Measurements from ENCODE around the gene ST7.
"Not testable (repeated sequence)": the region's sequence is repeated elsewhere in the genome, so short reads cannot be mapped to it uniquely, and the experiment has no call there.

The ST7 gene

DNA sequence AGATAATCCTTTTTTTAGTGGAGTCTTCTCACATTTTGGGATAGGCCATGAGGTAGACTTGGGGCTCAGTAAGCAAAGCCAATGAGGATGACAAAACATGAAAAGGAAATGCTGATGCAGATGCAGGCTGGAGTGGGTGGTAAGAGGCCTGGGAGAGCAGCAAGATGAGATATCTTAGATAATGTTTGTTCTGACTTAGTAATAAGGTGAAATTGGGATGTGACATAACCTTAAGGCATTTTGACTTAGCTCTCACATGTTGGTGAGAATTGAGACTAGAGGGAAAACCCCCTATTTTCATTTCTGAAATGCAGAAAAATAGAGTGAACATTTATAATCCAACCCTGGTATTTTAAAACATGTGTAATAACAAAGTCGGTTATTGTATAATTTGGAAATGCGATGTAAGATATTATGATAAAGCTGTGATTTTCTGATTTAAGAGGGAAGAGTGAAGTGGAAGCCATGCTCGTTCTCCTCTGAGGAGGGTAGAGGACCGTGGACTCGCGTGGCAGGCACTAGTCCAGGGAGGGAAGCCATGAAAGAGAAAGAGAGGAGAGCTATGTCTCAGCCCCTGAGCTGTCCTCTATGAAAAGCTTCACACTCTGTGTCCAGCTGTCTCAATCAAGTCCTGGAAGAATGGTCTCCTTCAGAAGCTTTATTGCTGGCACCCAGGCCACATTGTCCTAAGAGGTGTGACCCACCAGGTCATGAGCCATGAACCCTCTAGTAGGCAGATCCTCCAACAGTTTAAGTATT lies 57.3 kb downstream of the ST7 start:
- no peak for DNase-seq (ENCODE audit: low spot score)

DNA sequence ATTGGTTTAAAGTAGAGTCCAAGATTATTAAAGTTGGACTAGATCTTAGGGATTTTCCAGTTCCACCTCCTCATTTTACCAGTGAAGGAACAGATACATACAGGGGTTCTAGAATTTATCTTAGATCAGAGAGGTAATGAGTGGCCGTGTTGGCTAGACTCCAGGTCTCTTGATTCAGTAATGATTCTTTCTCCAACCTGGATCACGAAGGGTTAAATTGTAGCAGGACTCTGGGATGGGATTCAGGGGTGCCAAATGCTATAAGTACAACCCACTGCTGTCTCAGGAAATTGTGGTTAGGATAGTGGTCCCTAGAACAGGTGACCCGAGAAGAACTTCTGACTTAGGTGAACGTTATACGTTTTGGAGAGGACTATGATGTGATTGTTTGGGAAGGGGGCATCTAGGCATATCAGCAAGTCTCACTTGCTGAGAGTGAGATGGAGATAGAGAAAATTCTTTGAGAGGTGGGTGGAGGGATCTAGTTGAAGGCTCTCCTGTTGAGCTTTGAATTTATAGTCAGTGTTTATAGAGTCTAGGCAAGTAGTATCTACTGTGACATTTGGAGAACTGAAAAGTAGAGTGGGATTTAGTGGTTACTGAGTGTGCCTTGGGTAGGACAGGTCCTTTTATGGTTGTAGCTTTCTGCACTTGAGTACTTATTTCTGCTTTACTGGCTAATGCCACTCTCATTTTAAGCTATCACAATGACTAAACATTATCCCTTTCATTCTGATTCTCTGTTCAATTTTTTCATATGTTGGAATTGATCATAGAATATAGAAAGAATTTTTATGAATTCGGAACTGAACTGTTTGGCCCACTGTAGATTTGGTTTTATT lies 58.3 kb downstream of the ST7 start:
- no peak for DNase-seq (ENCODE audit: low spot score)

DNA sequence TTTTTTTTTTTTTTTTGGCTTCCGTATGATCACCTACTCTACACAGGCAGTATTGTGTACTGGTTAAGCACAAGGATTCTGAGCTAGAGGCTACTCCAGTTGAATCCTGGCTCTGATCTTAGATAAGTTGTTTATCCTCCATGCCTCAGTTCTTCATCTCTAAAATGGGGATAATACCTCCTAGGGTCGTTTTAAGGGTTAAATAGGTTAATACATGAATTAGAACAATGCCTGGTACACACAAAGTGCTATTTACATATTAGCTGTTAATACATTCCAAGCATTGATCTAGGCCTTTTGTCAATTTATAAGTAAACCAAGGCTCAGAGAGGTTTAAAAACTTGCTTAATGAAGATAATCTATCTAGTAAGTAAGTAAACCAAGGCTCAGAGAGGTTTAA lies 59.0 kb downstream of the ST7 start:
- DNase-seq (ENCODE audit: low spot score), result no peak

DNA sequence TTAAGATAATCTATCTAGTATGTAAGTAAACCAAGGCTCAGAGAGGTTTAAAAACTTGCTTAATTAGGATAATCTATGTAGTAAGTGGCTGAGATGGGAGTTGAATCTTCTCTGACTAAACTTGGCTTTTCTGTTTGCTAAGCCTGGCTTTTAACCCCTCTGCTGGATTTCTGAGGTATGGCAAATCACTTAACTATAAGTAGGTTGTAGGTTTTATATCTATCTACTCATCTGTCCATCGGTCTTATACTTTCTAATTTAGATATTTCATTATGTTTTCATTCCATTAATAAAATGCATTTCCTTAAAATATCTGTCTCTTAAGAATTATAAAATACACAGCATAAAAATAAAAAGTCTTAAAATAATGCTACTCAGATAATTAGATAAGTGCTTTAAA lies 59.4 kb downstream of the ST7 start:
- peak; percentile 33 for DNase-seq (ENCODE audit: low spot score)

DNA sequence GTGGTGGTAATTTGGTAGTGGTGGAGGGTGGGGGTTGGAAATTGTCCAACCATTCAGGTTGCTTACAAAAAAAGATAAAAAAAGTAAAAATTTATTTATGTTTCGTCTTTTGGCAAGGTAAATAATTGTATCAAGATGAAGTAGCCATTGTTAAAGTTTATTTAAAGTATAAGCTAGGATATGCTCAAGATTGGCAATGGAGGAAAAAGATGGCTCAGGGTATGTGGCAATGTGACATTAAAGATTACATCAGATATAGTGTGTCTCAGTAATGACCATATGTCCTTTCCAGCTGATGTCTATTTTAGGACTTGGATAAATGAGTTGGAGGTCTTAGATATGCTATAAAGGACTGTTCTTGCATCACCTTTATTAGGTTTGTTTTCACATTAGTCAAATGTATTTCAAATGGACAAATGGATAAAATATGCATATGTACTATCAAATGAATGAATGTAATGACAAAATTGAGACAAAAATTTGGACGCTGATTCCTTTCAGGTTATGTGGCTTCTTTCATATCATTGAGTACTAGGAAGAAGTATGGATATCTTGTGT lies 60.9 kb downstream of the ST7 start:
- DNase-seq (ENCODE audit: low spot score), result no peak

DNA sequence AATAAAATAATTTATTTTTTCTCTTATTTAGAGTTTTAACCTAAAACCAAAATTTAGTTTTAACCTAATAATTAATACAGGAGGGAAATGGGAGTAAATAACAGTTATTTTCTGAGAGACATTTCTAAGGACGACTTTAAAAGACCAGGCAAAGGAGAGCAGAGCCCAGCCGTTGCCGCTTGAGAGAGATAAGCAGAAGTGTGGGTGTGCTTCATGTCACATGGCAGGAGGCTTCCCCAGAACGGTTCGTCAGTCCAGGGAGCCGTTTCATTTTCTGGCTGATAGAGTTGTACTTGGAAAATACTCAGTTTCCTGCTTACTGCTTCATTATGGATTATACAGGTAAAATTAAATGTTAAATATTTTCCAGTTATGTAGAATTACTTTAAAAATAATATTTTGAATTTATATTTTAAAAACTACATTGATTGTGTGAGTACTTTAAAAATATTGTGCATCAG lies 61.4 kb downstream of the ST7 start:
- DNase-seq (ENCODE audit: low spot score), result peak; percentile 35

DNA sequence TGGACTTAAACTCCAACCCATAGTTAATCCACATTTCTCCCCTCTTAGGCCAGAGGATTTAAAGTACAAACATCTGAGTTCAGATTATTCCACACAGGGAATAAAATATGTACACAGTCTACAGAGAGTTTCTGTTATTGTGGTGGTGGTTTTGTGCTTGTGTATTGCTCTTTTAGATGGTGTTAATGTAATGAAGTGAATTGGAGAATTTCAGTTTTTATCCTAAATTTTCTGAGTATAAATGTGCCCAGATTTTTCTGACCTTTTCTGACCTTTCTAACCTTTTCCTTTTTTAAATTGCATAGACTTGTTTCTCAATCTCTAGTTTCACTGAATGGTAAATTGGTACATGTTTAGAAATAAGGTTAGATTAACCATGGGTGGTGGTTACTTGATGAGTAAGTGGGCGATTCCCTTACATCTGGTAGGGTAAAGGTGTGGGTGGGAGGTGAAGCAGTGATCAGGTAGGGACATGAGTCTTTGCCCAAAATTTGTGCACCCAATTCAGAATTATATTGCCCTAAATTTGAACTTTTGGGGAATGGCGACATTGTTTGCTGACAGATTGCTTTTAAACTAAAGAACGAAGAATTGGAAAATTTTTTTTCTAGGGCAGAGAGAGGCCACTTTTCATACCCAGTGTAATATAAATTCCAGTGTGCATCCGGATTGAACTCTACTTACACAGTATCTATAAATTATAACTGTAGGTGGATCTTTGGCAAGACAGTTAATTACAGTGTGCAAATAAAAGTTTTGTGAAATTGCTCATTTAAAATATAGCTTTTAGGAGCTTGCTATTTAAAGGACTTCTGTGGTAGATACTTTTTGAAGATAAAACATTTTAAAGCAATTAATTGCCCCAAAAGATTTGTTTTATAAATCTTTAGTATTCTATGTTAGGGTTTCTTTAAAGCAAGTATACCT lies 62.2 kb downstream of the ST7 start:
- no peak for DNase-seq (ENCODE audit: low spot score)

DNA sequence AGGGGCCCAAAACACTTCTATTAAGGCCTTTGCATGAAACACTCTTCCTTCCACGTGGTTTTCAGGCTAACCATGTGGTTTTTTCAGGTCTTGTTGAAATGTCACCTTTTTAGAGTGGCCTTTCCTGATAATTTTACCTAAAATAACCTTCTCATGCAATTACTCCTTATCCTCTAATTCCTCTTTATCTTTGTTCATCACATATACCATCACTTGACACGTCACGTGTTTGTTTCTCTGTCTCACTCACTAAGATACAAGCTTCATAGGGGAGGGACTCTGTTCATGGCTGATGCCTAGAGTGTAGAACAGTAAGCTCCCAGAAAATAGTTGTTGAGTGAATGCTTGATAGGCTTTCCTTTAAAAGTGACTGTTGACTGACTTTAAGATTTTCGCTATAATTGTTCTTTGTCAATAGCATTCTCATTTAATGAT lies 63.7 kb downstream of the ST7 start:
- DNase-seq (ENCODE audit: low spot score), result no peak

DNA sequence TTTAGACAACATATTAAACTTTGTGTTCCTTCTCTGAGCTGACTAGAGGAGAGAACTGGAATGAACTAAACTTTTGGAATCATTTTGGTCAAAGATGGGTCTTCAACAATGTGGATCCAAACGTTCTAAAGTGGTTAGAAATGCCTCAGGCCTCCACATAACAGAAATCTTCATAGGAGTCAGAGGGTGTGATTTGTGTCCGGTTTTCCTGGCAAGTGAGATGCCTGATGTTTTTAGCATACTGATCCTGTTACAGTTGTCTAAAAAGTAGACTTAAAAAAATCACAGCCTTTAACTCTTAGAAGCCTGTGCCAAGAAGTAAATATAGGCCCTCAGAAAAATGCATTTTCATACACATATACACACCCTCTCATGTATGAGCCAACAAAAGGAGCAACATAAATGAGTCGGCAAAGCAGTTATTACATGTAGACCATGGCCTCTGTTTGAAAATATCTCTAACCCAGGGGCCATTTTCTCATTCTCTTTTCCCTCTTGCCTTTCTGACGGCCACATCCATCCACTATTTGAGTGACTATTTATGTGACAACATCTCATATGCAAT lies 64.5 kb downstream of the ST7 start:
- DNase-seq (ENCODE audit: low spot score), result no peak

DNA sequence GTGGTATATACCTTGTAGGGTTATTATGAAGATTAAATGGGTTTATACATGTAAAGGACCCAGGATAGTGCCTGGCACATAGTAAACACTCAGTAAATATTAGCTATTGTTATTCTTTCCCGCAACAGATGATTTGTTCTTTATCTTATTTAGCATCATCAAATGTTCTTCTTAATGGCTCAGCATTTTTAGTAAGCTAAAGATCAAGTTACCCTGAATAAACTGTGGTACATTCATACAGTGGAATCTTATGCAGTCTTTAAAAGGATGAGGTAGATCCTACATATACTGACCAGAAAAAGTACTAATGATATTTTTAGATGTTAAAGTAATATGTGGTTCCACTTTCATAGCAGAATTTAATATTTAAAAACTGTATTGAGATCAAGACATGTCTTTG lies 65.4 kb downstream of the ST7 start:
- no peak for DNase-seq (ENCODE audit: low spot score)

DNA sequence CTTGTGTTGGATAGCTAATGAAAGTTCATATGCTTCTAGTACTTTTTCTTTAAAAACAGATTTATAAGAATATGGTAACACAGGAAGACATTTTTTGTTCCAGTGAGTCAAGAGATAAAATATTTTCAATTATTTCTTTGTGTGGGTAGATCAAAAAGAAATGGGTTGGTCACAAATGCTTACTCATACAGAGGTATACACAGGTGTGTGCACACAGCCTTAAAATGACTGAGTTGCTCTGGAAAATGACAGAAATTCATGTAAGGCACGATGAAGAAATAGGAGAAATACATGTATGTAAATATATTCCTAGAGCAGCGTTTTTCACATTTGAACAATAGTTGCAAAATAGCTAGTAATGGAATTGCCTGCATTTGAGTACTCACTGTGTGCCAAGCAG lies 66.0 kb downstream of the ST7 start:
- no peak for DNase-seq (ENCODE audit: low spot score)

DNA sequence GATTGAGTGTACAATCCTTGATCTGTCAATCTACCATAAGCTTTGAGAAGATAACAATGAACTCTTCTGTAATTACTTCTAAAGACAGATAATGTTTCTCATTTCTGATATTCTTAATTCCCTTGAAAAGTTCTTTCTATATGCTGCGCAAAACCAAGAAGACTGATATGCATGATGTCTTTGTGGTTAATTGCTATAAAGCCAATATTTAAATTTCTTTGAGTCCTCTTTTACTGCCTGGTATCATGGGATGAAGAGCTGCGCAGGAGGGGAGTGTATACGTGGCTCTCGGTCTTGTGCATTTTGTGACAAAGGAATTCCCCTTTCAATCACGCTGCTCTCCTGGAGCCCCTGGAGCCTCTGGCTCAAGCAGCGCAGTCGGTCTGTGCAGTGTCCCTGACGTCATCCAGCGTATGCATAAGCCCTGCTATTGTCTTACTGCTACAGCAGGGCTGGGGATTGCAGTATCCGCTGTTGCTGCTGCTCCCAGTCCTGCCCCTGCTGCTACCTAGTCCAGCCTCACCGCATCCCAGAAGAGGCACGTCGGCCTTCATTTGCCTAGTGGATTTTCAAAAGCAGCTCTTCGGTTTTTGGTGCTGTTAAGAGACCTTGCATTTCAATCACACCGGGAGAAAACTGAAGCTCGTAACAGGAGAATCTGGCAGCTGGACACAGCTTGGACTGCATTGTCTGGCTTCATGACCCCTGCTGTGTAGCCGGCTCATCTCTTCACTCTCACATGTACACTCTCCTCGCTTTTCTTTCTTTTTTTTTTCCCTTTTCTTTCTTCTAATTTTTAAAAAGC lies 66.7 kb downstream of the ST7 start:
- peak; percentile 27 for DNase-seq (ENCODE audit: low spot score)

DNA sequence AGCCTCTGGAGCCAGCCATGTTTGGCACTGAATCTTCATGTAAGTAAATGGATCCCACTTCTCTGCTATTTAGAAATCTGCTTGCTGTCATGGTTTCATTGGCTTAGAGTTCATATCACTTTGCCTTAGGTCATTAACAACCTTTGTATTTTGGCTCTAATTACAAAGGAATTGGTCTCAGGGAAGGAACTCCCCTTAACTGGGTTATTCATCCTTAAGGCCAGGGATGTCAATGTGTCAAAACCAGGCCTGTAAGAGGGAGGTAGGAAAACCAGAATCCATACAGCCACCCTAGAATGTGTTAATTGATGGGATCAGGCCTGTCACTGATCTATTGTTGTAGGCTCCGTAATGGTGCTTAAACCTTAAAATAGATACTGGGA lies 67.3 kb downstream of the ST7 start:
- no peak for DNase-seq (ENCODE audit: low spot score)

DNA sequence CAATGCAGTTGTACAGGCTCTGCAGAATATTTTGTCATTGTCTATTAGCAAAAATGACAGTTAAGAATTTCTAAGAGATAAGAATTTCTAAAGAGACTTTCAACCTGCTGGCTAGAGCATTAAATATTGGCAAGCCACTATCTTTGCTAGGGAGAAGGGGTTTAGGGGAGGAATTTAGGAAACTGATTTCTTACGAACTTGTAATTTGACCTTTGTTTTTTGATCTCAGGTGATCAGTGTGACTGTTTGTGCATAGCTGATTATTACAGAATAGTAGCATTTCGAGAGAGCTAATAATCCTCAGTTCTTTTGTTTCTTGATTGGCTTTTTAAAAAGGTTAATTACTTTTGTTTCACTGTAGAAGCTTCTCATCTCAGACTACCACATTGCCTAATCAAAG lies 68.1 kb downstream of the ST7 start:
- DNase-seq (ENCODE audit: low spot score), result no peak

DNA sequence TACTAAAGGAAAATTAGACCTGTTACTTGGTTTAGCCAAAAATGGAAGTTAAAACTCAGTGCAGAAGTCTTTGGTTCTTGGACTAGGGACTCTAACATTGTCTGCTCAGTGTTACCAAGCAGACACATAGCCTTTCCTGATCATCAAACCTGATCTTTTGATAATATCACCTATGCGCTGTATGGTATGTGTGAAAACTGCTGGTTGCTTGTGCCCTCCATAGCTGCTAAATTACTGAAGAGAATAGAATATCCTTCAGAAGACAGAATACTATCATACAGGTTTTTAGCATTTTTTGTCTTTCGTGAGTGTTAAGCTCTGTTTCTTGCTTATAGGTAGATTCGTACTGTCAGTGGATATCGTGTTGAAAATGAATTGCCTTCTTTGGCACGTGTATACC lies 68.7 kb downstream of the ST7 start:
- no peak for DNase-seq (ENCODE audit: low spot score)

DNA sequence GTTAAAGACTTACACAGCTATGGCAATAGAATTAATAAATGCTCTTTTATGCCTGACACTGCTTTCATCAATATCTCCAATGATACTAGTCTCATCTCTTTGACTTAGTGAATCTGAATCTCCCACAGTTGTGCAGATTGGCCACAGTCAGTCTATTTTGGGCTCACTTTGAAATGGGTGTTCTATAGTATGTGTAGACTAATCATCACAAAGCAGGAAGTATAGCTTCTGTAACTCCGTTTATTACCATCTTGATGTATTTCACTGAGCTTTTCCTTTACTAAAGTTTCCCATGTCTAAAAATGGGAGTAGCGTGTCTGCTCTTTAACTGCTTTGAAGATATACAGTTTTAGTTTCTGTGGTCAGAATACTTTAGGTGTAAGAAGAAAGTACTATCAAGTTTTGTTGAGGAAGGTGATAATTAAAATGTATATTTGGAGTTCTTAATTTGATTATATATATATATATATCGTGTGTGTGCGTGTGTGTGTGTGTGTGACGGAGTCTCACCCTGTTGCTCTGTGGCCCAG lies 70.1 kb downstream of the ST7 start:
- DNase-seq (ENCODE audit: low spot score), result no peak

DNA sequence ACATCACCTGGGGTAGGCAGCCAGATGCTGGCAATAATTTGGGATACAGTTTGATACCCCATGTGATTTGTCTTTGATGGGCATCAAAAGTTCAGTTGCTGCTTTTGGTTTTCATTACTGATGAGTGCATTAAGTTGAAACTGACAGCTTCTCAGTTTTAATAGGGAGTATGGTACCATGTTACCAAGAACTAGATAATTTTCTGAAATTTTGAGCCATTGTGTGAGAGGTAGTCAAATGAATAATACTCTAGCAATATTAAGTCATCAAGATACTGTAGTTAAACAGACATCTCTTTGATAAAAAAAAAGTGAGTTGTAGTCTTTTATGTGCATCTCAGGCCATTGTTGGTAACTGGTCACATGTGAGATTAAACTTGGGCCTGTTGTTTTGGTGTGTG lies 71.5 kb downstream of the ST7 start:
- DNase-seq (ENCODE audit: low spot score), result no peak

DNA sequence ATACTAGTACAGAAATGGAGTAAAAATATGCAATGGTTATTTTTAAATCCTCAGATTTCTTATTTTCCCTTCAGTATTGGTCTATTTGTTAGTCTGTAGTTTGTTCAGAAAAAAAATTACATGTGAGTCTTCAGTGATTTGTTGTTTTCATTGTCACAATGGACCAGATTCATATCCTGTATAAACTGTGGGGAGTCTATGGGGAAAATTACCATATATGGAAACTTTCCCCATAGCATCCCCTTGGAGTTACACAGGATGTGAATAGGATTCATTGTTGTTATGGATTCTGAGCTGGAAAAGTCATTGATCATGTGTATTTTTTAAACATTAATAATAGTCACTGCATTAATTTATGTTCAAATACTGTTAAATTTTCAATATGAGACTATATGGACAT lies 72.6 kb downstream of the ST7 start:
- DNase-seq (ENCODE audit: low spot score), result no peak

DNA sequence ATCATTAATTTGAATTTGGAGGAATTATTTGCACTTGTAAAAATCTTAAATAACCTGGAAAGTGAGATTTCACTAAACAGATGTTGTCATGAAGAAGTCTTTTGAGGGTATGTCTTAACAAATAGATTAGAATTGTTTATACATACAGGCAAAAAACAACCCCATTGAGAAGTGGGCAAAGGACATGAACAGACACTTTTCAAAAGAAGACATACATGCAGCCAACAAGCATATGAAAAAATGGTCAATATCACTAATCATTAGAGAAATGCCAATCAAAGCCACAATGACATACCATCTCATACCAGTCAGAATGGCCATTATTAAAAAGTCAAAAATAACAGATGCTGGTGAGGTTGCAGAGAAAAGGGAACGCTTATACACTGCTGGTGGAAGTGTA lies 77.0 kb downstream of the ST7 start:
- not testable (repeated sequence) for DNase-seq (ENCODE audit: low spot score)

DNA sequence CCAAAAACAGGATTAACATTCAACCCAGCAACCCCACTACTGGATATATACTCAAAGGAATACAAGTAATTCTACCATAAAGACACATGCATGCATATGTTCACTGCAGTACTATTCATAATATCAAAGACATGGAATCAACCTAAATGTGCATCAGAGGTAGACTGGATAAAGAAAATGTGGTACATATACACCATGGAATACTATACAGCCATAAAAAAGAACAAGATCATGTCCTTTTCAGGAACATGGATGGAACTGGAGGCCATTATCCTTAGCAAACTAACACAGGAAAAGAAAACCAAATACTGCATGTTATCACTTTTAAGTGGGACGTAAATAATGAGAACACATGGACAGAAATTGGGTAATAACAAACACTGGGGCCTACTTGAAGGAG lies 77.5 kb downstream of the ST7 start:
- DNase-seq (ENCODE audit: low spot score), result not testable (repeated sequence)

DNA sequence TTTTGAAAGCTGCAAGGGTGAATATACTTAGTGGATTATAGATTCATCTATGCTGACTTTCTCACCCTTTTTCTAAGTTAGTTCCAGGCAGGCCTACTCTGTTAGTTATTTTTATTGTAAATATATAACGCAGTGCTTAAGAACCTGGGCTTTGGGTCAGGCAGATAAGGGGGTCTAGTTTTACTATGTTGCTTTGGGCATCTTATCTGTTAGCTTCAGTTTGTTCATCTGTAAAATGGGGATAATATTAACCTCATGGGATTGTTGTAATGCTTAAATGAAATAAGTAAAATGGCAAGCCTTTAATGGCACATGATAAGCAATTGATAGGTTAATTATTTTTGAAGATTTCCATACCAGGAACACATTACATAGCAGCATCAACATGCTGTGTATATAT lies 79.5 kb downstream of the ST7 start:
- DNase-seq (ENCODE audit: low spot score), result no peak

Measured in hepatic stellate cell (primary cell).